Measurements from ENCODE around the gene ITPRIPL1.

Gene ITPRIPL1

DNA sequence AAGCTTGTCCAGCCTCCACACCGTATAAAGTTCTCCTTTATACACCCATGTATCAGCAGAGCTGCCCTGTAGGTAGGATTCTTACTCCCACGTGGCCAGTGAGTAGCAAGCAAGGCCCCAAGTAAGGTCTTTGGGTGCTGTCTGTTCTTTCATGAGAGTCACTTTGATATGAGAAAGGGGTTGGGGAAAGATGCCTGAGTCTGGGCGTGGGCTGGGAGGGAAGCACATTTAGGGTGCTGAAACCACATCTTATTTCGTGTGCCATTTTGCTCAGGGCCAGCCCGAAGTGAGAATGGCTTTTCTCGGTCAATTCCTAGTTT, 436 bp upstream of the ITPRIPL1 start:
- no peak for DNase-seq

DNA sequence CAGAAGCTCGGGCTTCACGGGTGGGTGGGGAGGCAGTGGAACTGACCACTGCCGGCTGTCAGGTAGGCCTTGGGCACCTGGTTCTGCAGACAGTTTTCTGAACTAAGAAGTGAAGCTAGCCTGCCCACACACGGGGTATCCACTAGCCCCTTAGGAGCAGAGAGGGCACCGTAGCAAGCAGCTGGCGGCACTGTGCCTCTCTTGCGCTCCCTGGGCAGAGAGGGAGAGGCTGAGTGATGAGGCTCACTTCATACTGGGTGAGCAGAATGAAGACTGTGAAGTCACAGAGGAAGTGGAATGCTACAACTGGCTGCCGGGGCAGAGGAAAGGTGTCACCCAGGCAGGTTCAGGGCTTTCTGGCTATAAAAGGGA, 753 bp downstream of the ITPRIPL1 start:
- DNase-seq = no peak

DNA sequence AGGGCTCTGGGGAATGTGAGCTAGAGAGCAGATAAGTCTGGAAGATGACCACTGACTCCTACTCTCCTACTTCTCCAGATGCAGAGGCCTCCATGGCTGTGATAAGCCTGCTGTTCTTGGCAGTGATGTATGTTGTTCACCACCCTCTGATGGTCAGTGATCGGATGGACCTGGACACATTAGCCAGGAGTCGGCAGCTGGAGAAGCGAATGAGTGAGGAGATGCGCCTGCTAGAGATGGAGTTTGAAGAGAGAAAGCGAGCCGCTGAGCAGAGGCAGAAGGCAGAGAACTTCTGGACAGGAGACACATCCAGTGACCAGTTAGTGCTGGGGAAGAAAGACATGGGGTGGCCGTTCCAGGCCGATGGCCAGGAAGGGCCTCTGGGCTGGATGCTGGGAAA, 1.4 kb downstream of the ITPRIPL1 start:
- no peak for DNase-seq

DNA sequence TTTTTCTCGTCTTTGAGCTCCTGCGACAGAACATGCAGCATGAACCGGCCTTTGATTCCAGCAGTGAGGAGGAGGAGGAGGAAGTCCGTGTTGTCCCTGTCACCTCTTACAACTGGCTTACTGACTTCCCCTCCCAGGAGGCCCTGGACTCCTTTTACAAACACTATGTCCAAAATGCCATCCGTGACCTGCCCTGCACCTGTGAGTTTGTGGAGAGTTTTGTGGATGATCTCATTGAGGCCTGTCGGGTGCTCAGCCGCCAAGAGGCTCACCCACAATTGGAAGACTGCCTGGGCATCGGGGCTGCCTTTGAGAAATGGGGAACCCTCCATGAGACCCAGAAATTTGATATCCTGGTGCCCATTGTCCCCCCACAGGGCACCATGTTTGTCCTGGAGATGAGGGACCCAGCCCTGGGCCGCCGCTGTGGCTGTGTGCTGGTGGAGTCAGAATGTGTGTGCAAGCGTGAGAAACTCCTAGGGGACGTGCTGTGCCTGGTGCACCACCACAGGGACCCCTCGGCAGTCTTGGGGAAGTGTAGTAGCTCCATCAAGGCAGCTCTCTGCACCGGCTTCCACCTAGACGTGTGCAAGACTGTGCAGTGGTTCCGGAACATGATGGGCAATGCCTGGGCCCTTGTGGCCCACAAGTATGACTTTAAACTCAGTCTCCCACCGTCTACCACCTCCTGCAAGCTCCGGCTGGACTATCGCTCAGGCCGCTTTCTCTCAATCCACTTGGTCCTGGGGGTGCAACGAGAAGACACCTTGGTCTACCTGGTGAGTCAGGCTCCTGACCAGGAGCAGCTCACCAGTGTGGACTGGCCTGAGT, 2.1 kb downstream of the ITPRIPL1 start:
- no peak for DNase-seq

DNA sequence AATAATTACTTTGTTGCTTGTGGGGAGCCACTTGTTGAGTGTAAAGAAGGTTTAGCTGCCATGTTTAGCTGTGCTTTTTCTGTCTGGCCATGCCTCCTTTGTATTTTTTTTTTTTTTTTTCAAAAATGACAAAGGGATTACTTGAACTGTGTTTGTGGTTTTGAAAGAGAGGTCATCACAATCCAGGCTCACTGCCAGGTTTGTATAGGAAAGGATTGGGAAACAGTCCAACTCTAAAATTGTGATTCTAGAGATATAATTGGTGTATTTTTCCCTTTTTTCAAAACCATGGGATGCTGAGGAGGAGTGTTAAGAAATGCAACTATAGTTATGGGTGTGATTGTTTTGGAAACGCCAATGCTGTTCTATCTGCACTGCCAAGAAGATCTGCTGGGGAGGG, 4.3 kb downstream of the ITPRIPL1 start:
- DNase-seq = peak; percentile 64

DNA sequence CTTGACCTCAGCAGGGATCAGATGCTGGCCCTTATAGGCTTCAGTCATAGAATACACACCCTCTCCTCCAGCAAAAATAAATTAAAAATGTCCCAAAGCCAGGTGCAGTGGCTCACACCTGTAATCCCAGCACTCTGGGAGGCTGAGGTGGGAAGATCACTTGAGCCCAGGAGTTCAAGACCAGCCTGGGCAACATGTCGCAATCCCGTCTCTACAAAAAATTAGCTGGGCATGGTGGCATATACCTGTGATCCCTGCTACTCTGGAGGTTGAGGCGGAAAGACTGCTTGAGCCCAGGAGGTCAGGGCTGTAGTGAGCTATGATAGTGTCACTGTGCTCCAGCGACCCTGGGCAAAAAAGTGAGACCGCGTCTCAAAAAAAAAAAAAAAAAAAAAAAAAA, 4.8 kb downstream of the ITPRIPL1 start:
- DNase-seq = no peak

DNA sequence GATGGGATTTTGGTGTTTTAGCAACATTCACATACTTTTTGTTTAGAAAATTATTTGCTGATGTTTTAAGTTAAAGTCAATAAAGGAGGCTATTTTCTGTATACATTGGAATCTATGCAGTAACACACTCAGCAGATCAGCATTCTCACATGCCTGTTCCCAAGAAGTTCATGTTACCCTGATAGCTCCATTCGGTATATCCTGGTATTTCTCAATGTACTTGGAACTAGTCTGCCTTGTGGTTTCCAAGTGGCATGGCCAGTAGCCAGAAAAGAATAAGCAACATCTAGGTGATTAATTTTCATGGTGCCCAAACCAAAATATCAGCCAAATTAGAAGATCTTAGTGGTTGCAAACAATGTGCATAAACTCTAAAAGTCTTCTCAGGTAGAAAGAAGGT, 5.3 kb downstream of the ITPRIPL1 start:
- peak; percentile 27 for DNase-seq

DNA sequence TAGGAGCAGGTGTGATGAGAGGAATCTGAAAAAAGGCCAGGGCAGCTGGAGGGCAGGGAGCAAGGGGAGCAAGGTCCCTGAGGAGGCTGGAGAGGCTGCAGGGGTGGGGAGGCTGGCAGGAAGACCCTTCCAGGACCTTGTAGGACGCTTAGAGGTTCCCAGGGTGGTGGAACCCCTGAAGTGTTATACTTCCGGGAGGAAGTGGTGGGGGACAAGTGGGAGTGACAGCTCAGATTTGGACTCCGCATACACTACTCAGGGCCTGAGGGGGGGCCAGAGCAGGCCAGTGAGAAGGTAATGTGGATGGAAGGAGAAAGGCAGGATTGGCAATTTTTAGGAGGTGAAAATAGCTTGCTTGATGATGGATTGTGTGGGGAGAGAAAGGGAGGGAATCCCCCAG, 8.6 kb downstream of the ITPRIPL1 start:
- DNase-seq = no peak

DNA sequence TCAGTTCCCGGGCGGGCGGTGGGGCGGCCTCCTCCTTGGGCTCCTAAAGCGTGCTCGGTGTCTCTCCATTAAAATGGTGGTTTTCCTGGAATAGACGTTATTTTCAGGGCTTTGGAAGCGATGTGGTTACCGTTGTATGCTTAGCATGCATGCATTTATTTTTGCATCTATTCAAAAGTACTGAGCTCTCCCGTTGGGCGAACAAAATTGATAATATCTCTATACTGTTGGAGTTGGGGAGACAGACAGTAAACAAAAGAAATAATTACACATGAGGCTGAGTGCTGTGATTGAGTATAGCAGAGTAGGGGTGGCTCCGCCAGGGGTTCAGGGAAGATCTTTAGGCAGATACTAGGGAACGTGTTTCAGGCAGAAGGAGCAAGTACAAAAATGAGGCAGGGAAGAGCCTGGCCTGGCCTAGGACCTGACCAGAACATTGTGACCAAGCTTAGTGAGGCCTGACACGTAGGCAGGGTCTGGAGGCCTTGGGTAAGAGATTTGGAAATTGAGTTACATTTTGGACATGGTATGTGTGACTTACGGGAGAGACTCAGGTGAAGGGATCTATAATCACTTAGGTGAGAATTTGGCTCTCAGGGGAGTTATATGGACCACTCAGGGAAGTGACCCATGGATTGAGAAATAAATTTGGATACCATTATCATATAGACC, 11.1 kb downstream of the ITPRIPL1 start:
- no peak for DNase-seq

DNA sequence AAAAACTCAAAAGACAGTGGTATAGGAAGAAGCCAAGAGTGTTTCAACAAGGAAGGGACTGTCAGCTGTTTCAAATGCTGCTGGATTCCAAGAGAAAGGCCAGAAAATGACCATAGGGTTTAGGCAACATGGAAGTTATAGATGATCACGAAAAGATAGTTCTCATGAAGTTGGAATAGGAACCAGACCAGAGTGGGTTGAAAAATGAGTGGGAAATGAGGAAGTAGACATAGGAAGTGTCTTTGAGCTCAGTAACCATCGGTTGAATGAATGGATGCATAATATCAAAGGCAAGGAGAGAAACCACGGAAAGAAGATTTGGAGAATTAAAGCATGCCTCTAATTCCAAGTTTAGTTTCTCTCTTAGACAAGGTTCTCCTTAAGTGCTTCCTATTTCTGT, 11.8 kb downstream of the ITPRIPL1 start:
- no peak for DNase-seq

DNA sequence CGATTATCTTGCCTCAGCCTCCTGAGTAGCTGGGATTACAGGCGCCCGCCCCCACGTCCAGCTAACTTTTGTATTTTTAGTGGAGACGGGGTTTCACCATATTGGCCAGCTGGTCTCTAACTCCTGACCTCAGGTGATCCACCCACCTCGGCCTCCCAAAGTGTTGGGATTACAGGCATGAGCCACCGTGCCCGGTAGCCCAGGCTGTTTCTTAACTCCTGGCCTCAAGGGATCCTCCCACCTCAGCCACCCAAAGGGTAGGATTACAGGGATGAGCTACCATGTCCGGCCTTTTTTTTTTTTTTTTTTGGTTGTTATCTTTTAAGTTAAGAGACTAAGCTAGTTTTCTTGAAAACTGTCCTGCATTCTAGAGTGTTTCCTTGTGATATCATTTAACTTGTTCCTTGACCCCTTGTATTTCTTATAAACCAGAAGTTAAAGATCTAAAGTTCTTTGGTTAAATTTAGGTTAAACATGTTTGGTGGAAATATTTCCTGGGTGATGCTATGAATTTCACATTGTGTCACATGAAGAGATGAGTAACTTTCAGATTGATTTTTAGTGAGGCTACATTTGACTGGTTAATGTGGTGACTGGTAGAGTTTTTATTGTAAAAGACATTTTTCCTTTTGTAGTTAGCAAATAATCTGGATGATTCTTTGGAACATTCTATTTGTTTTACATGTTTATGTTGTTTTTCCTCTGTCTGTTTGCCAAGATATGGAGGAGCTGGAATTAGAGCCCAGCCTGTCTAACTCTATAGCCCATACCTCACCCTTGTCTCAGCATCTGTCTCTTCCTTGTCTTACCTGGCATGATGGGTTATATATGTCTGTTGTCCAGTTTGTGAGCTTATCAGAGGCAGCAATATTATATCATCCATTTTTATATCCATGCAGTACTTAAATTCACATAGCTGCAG, 15.6 kb downstream of the ITPRIPL1 start:
- no peak for DNase-seq

DNA sequence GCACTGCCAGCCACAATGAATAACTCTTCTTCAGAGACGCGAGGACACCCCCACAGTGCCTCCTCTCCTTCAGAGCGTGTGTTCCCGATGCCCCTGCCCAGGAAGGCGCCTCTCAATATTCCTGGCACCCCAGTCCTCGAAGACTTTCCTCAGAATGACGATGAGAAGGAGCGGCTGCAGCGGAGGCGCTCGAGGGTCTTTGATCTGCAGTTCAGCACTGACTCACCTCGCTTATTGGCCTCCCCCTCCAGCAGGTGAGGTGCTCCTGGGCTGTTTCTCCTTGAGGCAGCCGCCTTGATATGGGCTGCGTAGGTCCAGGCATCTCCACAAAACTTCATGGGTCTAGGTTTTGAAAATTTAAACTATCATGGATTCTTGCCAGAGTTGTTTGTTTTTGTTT, 16.5 kb downstream of the ITPRIPL1 start:
- DNase-seq = no peak

DNA sequence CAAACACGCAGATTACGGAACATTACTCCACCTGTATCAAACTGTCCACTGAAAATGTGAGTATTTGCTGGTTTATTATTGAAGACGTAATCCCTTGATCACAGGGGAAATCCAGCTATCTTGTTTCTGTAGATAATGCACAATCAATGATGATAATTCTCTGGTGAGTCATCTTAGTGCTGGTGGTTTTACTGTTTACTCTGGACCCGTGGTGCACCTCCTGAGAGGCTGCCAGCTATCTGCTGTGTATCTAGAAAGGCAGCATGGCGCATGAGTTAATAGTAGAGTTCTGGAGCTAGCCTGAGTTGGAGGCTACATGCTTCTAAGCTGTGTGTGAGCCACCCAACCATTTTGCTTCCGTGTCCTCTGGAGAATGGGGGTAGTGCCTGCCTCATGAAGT, 17.0 kb downstream of the ITPRIPL1 start:
- no peak for DNase-seq

DNA sequence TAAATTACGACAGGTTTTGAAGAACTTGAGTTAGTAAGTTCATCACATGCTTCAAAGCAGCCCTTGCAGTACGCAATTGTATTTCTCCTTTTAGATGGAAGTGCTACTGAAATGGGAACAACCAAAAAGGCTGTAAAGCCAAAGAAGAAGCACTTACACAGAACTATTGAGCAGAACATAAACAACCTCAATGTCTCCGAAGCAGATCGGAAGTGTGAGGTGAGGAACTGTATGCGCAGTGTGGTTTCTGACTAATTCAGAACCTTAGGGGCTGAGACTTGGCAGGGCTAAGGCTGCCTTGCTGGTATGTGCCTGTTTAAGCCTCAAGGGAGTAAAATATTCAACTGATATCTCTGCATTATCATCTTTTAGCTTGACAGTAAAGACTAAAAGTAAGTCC, 18.9 kb downstream of the ITPRIPL1 start:
- no peak for DNase-seq

DNA sequence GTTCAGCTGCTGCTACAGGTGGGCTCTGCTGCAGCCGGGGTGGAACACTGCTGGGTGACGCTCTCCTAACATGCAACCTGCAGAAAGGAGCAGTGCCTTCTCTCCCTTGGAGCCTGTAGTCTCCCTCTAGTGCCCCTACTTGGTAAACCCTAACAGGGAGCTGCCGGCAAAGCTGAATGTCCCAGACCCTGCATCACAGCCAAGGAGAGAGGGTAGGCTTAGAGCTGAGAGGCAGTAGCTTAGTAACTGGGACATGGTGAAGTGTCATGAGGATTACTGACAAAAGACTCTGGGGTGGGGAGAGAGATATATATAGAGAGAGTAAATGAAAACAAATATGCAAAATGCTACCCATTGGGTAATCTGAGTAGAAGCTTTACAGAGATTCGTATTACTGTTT, 20.3 kb downstream of the ITPRIPL1 start:
- no peak for DNase-seq

DNA sequence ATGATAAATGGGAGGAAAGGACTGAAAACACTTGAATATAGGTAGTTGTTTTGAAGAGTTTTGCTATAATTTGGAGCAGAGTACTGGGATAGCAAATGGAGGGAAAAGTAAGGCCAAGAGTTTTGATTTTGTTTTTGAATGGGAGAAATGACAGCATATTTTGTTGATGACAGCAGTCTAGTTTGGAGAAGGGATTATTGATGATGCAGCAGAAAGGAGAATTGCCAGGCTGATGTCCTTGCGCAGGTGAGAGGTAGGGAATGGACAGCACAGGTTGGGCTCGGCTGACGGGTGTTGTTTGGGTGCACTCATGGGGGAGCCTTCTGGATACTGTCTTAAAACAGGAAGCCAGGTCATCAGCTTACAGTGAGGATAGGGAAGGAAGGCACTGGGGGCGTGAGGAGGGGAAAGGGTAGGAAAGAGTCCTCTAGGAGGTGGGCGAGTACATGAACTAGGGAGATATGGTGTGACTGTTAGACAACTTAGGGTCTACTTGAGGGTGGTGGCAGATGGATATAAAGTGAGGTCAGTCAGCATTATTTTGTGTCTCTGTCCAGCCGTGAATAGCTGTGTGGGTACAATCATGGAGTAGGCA, 20.8 kb downstream of the ITPRIPL1 start:
- DNase-seq = no peak

DNA sequence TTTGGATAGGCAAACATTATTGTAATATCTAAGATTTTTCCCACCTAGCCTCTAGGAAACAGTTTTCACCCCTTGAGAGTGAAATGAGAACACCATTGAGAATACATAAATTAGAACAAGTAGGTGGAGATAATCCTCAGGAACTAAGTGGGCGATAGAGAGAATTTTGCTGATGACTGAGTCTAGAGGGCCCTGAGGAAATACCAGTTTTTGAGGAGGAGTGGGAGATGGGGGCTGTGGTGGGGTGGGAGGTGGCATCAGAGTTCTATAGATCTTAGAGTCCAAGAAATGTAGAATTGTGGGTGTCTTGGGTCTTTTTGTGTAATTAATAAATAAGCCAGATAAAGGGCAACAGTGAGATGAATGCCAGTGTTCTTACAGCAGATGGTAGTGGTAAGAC, 22.3 kb downstream of the ITPRIPL1 start:
- no peak for DNase-seq

DNA sequence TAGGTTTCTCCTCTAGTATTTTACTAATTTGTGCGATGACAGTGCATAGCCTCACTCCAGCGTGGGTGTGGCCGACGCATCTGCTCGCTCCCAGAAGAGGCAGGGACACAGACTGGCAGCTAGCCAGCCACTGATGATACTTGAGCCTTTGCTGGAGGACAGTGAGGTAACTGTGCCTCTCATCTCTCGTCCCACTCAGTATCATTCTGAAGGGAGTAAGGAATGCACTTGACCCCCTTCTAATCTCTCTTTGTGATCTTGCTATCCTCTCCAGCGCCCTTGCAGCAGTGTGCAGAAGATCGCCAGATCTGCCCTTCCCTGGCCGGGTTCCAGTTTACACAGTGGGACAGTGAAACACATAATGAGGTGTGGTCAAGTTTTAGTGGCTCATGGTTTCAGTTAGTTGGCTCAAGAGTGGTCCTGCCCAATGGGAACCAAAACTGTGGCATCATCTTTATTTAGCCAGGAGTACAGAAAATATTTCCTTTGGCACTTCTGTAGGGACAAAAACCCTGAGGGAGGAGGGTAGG, 28.0 kb downstream of the ITPRIPL1 start:
- peak; percentile 87 for DNase-seq

DNA sequence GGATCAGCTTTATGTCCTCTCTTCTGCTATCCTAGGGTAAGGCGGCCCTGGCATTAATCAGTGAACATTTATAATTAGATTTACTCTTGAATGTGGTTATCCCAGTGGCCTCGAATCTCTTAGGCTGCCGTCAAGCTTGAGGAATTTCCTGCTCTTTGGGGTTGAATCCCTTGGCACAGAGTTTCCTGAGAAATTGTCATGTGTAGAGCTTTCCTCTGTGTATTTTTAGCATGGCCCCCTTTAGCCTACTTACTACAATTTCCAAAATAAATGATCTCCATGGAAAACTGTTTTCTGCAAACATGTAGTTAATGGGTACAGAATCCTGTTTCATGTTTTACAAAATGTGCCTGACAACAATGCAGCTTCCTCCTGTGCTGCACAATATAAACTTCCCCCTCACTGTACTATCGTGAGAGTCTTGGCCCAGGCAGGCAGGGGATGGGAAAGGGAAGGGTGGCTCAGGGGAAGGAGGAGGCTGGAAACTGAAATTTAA, 28.5 kb downstream of the ITPRIPL1 start:
- DNase-seq = no peak

DNA sequence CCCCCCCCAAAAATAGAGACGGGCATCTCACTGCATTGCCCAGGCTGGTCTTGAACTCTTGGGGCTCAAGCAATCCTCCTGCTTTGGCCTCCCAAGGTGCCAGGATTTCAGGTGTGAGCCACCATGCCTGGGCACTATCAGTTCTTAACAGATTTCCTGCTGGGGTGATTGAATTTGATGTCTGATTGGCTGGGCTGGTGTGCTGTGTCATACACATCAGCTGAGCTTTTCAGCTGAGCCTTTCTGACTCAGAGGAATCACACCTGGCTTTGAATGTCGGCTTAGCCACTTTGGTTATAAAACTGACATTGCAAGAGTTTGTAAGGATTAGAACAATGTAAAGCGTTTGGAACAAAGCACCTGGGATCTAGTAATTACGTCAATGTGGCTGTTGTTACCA, 29.4 kb downstream of the ITPRIPL1 start:
- no peak for DNase-seq

DNA sequence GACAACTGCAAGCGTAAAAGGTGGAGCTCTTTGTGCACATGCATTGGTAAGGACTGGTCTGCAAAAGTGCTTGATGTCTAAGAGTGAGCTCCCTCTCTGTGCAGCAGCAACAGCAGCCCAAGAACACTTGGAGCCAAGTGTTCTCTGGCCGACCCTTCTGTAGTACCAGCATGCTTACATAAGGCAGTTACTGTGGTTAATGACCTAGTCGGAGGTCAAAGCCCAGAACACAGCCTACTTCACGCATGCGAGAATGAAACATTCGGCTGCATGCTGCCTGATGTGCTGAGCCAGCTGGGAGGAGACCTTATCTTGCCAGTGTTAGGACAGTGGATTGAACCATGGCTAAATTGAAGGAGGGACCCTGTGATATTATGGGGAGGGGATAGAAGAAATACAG, 31.8 kb downstream of the ITPRIPL1 start:
- DNase-seq = no peak

DNA sequence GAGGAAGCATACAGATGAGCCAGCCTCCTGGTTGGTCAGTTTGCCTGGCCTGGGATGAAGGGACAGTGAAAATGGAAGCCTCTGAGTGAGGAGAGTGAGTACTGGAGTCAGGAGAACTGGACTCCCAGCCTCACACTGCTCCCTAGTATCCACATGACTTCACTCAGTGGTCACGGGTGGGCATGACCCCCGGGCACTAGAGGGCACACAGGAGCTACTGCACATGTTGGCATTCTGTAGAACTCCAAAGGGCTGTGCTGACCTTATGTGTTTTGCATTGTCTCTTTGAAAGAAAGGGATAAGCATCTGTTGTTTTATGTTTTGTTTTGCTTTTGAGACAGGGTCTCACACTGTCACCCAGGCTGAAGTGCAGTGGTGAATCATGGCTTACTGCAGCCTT, 34.2 kb downstream of the ITPRIPL1 start:
- DNase-seq = no peak

DNA sequence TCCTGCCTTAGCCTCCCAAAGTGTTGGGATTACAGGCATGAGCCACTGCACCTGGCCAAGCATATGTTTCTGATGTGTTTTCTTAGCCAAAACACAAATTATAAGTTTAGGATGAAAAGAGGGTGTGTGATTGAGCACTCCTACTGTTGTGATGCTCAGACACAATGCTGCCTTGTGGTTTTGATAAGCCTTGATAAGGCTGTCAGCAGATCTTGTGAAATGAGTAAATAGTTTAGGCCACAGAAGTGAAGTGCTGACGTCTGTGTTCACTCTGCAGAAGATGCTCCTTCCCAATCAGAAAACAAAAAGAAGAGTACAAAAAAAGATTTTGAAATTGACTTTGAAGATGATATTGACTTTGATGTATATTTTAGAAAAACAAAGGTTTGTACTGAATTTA, 34.7 kb downstream of the ITPRIPL1 start:
- no peak for DNase-seq

Measured in NCI-H2029 treated with DMSO at 0.1 percent for 48 hours (cell line).